Suprapubic skin (tissue), 4 donors: ENCODE results near the gene TMEFF2. TPM values are rescaled to one million over a fixed set of nuclear protein-coding genes. Genes with fewer than 3 reads are reported as not detected.

Experiments used
- DNase-seq, 2 donors: peaks; one replicate each; pipeline ENCODE4 v3.0.0-alpha.2; 2019; ENCODE audit warnings: low spot score in 2 of 2
- H3K27ac ChIP-seq: fragments of 200-600 bp; sonication (generic); one replicate; pipeline ENCODE4 v1.5.1; 2019
- H3K27me3 ChIP-seq: fragments of 200-600 bp; sonication (generic); one replicate; pipeline ENCODE4 v1.5.1; 2019
- H3K36me3 ChIP-seq: fragments of 200-600 bp; sonication (generic); one replicate; pipeline ENCODE4 v1.5.1; 2019
- H3K4me1 ChIP-seq: fragments of 200-600 bp; sonication (generic); one replicate; pipeline ENCODE4 v1.5.1; 2019
- H3K4me3 ChIP-seq: fragments of 200-600 bp; sonication (generic); one replicate; pipeline ENCODE4 v1.5.1; 2019; ENCODE audit warnings: mild to moderate bottlenecking
- H3K9me3 ChIP-seq: fragments of 200-600 bp; sonication (generic); one replicate; pipeline ENCODE4 v1.5.1; 2019
- EP300 ChIP-seq: sonication (generic); formaldehyde crosslinking; IDR thresholded peaks from one replicate; pipeline ENCODE4 v1.6.1; 2017; ENCODE audit warnings: antibody characterized with exemption
- POLR2A ChIP-seq, 2 donors: fragments of 450-650 bp; IDR thresholded peaks; one replicate each; pipeline ENCODE4 v1.6.1; 2017; ENCODE audit warnings: antibody characterized with exemption in 2 of 2, mild to moderate bottlenecking in 2 of 2, moderate library complexity in 2 of 2
- POLR2AphosphoS5 ChIP-seq, 3 donors: sonication (generic); formaldehyde crosslinking; IDR thresholded peaks; one replicate each; pipeline ENCODE4 v1.6.1; 2017; ENCODE audit warnings: antibody characterized with exemption in 3 of 3
- WGBS: methylation state at CpG from one replicate; pipeline ENCODE4 v1.1.5; 2018; 5-methylcytosine and 5-hydroxymethylcytosine counted together
- total RNA-seq, 4 donors: library from RNA; depleted of rRNA; stranded (reverse); fragments of >200 nt; gene quantifications; one replicate each; pipeline ENCODE4 v1.1.0, GENCODE V29; 2016
- TF ChIP-seq, protein P1 (sequence below), 2 donors: fragments of 200-600 bp in 1 of 2; fragments of 450-650 bp in 1 of 2; sonication (generic) in 1 of 2; IDR thresholded peaks; one replicate each; pipeline ENCODE4 v1.5.1; 2016 to 2019; ENCODE audit warnings: antibody characterized with exemption in 2 of 2, mild to moderate bottlenecking in 1 of 2, moderate library complexity in 1 of 2

The TMEFF2 gene
- total RNA-seq, 4 donors from 2014 or later, result 0.36 TPM; not detected in 3

DNA sequence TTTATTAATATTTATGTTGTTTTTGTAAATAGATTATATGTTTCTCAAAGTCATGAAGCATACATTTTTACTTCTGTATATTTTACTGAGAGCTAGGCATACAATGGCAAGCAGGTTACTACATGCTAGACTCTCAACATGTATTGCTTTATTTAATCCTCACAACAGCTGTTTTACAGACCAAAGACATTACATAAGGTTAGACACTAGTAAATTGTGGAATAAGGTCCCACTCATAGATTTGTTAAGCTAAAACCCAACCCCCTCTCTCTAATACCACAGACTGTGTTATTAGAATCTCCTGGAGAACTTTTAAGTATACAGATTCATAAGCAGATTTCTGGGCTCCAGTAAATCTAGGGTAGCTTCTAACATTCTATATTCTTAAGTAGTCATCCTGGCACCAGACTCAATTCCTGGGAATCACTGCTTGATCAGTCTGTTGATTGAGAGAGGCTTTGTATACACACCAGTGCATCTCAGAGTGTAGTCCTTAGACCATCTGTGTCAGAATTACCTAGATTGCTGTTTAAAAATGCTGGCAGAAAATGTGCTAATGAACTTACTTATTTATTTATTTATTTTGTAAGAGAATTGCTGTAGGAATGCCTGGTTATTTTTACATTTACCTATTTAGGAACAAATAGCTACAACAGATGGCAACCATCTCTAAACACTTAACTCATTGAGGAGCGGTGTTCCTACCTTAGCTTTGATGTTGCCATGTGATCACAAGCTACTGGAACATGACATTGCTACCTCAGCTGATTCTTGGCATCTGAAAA is 194.3 kb downstream of the TMEFF2 start:
- no peaks in the 10 kb centered on the region for H3K36me3 ChIP-seq
- H3K27me3 ChIP-seq, result no peaks in the 10 kb centered on the region
- H3K4me1 ChIP-seq, result no peaks in the 10 kb centered on the region
- TF ChIP-seq EP300 (no peak), POLR2AphosphoS5 (IDR thresholded peaks at IDR 0.05) (no peak), POLR2A (IDR thresholded peaks at IDR 0.05) (no peak)
- no peaks in the 10 kb centered on the region for H3K9me3 ChIP-seq
- 90% methylated on average over 1 of the region's 1 CpG for WGBS
- no peak for DNase-seq
- H3K4me3 ChIP-seq, result no peak overlapping the region
- no peak overlapping the region for H3K27ac ChIP-seq

DNA sequence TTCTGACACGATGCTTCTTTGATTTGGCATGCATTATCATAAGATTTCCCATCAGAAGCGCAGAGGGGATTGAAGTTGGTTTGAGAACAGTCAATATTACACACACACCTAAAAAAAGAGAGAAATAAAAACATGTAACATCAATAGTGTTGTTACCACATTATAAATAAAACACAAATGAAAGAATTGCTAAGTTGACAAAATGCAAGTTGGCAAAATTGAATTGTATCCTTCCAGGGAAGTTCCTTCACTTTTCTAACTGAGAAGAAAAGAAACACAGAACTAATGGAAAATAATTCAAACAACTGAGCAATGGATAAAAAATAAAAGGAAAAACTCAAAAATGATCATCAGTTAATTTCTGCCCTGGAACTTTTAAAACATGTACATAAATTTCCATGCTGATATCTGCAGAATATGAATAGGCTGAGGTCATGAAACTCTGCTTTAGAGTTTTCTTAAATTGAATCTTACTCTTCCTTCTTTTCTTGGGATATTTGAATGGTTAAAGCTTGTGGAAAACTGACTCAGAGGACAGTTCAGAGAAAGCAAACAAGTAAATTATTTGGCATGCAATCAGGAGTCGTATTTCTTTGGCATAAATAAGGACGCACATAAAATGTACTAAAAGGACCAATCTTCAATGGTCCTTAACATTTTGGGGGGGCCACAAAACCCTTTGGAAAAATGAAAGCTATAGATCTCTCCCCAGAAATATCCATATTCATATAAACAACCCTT is 195.5 kb downstream of the TMEFF2 start:
- Histone ChIP-seq H3K4me3 (no peak overlapping the region), H3K4me1 (no peaks in the 10 kb centered on the region), H3K9me3 (no peaks in the 10 kb centered on the region), H3K27me3 (no peaks in the 10 kb centered on the region), H3K27ac (no peak overlapping the region), H3K36me3 (no peaks in the 10 kb centered on the region)
- WGBS, result 67% methylated on average over 4 of the region's 4 CpGs
- DNase-seq, result no peak
- TF ChIP-seq POLR2AphosphoS5 (IDR thresholded peaks at IDR 0.05) (no peak), POLR2A (IDR thresholded peaks at IDR 0.05) (no peak), EP300 (no peak)
- TF ChIP-seq, protein P1, sequence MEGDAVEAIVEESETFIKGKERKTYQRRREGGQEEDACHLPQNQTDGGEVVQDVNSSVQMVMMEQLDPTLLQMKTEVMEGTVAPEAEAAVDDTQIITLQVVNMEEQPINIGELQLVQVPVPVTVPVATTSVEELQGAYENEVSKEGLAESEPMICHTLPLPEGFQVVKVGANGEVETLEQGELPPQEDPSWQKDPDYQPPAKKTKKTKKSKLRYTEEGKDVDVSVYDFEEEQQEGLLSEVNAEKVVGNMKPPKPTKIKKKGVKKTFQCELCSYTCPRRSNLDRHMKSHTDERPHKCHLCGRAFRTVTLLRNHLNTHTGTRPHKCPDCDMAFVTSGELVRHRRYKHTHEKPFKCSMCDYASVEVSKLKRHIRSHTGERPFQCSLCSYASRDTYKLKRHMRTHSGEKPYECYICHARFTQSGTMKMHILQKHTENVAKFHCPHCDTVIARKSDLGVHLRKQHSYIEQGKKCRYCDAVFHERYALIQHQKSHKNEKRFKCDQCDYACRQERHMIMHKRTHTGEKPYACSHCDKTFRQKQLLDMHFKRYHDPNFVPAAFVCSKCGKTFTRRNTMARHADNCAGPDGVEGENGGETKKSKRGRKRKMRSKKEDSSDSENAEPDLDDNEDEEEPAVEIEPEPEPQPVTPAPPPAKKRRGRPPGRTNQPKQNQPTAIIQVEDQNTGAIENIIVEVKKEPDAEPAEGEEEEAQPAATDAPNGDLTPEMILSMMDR (IDR thresholded peaks at IDR 0.05), result no peak

DNA sequence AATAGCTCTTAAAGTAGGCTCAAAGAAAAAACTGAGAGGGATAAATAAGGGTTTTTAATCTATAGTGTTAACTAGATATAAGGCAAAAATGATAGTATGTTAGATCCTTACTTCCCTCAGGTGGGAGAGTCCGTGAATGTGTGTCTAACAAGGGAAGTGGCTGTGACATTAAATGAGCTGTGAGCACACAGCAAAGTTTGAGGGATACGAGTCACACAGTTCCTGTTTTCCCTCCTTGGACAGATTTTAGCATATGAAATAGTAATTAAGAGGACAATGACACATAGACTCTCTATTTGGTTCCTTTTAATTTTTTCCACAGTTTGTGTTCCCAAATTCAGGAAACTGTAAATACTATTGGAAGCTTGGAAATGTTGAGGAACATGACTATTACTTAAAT is 199.4 kb downstream of the TMEFF2 start:
- WGBS, result 48% methylated on average over 2 of the region's 2 CpGs
- Histone ChIP-seq H3K9me3 (no peaks in the 10 kb centered on the region), H3K27ac (no peak overlapping the region), H3K36me3 (no peaks in the 10 kb centered on the region), H3K4me1 (no peaks in the 10 kb centered on the region), H3K27me3 (no peaks in the 10 kb centered on the region), H3K4me3 (no peak overlapping the region)
- TF ChIP-seq EP300 (no peak), POLR2AphosphoS5 (IDR thresholded peaks at IDR 0.05) (no peak), POLR2A (IDR thresholded peaks at IDR 0.05) (no peak)
- TF ChIP-seq, protein P1 (IDR thresholded peaks at IDR 0.05), result no peak
- DNase-seq, result no peak

DNA sequence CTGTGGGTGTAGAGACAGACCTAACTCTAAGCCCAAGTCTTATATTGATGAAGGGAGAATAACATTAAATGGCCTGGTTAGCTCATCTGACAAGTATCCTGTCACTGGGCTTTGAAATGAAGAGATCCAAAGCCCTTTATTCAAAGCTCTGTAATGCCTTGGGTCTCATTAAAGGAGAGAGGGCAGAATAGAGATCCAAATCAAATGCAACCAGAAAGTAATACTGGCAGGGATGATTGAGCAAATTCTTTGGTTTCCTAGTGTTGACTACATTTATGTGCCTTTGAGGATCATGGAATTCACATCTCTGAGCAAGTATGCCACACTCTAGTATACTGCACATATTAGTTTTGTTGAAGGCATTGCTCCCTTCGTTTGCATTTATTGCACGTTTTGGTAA is 200.0 kb downstream of the TMEFF2 start:
- 74% methylated on average over 2 of the region's 2 CpGs for WGBS
- Histone ChIP-seq H3K36me3 (no peaks in the 10 kb centered on the region), H3K27me3 (no peaks in the 10 kb centered on the region), H3K9me3 (no peaks in the 10 kb centered on the region), H3K4me1 (no peaks in the 10 kb centered on the region), H3K27ac (no peak overlapping the region), H3K4me3 (no peak overlapping the region)
- no peak for TF ChIP-seq EP300
- TF ChIP-seq, protein P1 (IDR thresholded peaks at IDR 0.05), result no peak
- TF ChIP-seq POLR2A (IDR thresholded peaks at IDR 0.05), result no peak
- TF ChIP-seq POLR2AphosphoS5 (IDR thresholded peaks at IDR 0.05), result no peak
- no peak for DNase-seq

DNA sequence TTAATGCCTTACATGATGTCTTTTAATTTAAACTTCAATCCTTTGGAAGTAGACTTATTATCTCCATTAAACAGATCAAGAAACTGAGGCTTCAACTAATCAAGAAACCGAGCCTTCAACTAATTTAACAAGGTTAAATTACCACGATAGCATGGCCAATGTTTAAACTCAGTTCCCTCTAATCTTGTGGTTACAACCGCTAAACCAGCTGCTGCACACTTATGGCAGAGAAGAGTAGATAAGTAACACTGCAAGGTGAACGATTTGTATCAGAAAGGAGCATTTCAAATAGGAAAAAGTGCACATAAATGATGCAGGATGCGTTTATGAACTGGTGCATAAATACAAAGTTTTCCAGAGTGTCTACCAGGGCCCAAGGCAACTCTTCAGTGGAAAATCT is 203.3 kb downstream of the TMEFF2 start:
- Histone ChIP-seq H3K36me3 (no peaks in the 10 kb centered on the region), H3K27me3 (no peaks in the 10 kb centered on the region), H3K4me3 (no peak overlapping the region), H3K4me1 (no peaks in the 10 kb centered on the region), H3K27ac (no peak overlapping the region), H3K9me3 (no peaks in the 10 kb centered on the region)
- no peak for TF ChIP-seq EP300
- TF ChIP-seq, protein P1 (IDR thresholded peaks at IDR 0.05), result no peak
- DNase-seq, result no peak
- 87% methylated on average over 5 of the region's 5 CpGs for WGBS
